GM23248 (cell line): Measurements from ENCODE around the gene TAX1BP3. TPM values are rescaled to one million over a fixed set of nuclear protein-coding genes. Genes with fewer than 3 reads are reported as not detected.
A peak's percentile ranks its signal among the peaks of the same experiment; 100 is the strongest.

ENCODE experiments used
- DNase-seq: peaks from one replicate; pipeline ENCODE4 v3.0.0-alpha.2; 2015
- H2AFZ ChIP-seq: fragments of 200-600 bp; sonication (generic); 2 replicates; pipeline ENCODE4 v1.6.1; 2016; ENCODE audit warnings: antibody characterized with exemption
- H3F3A ChIP-seq: fragments of 200-600 bp; sonication (generic); 2 replicates; pipeline ENCODE4 v1.6.1; 2016; ENCODE audit warnings: mild to moderate bottlenecking, antibody characterized with exemption, mixed run types; ENCODE audit not compliant: insufficient read depth
- H3K27ac ChIP-seq: fragments of 200-600 bp; sonication (generic); 2 replicates; pipeline ENCODE4 v1.5.1; 2016; ENCODE audit warnings: mild to moderate bottlenecking
- H3K27me3 ChIP-seq: fragments of 200-600 bp; sonication (generic); replicated peaks from 2 replicates; pipeline ENCODE4 v1.6.1; 2016; ENCODE audit warnings: mild to moderate bottlenecking; ENCODE audit not compliant: insufficient read depth
- H3K36me3 ChIP-seq: fragments of 200-600 bp; sonication (generic); 2 replicates; pipeline ENCODE4 v1.6.1; 2016; ENCODE audit warnings: low read depth, mild to moderate bottlenecking
- H3K4me1 ChIP-seq: fragments of 200-600 bp; sonication (generic); 2 replicates; pipeline ENCODE4 v1.6.1; 2016; ENCODE audit warnings: mild to moderate bottlenecking; ENCODE audit not compliant: insufficient read depth
- H3K4me2 ChIP-seq: fragments of 200-600 bp; sonication (generic); one replicate; pipeline ENCODE4 v1.6.1; 2016; ENCODE audit warnings: mild to moderate bottlenecking; ENCODE audit not compliant: unreplicated experiment
- H3K4me3 ChIP-seq: fragments of 200-600 bp; sonication (generic); 2 replicates; pipeline ENCODE4 v1.5.1; 2016; ENCODE audit warnings: mild to moderate bottlenecking
- H3K79me2 ChIP-seq: fragments of 200-600 bp; sonication (generic); 2 replicates; pipeline ENCODE4 v1.6.1; 2016; ENCODE audit warnings: mild to moderate bottlenecking; ENCODE audit not compliant: insufficient read depth
- H3K9ac ChIP-seq: fragments of 200-600 bp; sonication (generic); 2 replicates; pipeline ENCODE4 v1.6.1; 2016; ENCODE audit warnings: mild to moderate bottlenecking
- H3K9me2 ChIP-seq: fragments of 200-600 bp; sonication (generic); 2 replicates; pipeline ENCODE4 v1.6.1; 2016; ENCODE audit warnings: mixed run types, mild to moderate bottlenecking, moderate library complexity; ENCODE audit not compliant: insufficient read depth
- H3K9me3 ChIP-seq: fragments of 200-600 bp; sonication (generic); one replicate; pipeline ENCODE4 v1.6.1; 2017; ENCODE audit warnings: low read depth
- H4K20me1 ChIP-seq: fragments of 200-600 bp; sonication (generic); 2 replicates; pipeline ENCODE4 v1.6.0; 2016; ENCODE audit not compliant: insufficient read depth
- EZH2 ChIP-seq: fragments of 200-600 bp; sonication (generic); IDR thresholded peaks from 2 replicates; pipeline ENCODE4 v1.6.1; 2018; ENCODE audit warnings: antibody characterized with exemption, mild to moderate bottlenecking; ENCODE audit not compliant: insufficient read depth, poor library complexity, severe bottlenecking
- EZH2phosphoT487 ChIP-seq: fragments of 200-600 bp; sonication (generic); IDR thresholded peaks from 2 replicates; pipeline ENCODE4 v1.6.1; 2018; ENCODE audit warnings: antibody characterized with exemption, moderate library complexity, mild to moderate bottlenecking, low read depth; ENCODE audit not compliant: insufficient read depth
- WGBS, 2 experiments: methylation state at CpG; one replicate each; pipeline ENCODE4 v1.1.6; 2015 to 2017; ENCODE audit warnings: low lambda C conversion rate in 2 of 2, low coverage in 1 of 2; ENCODE audit errors: missing lambda C conversion rate in 2 of 2; 5-methylcytosine and 5-hydroxymethylcytosine counted together
- in situ Hi-C: fragments of 300-500 bp; cut with MboI; formaldehyde crosslinking; loops from 2 replicates; pipeline ENCODE4 v1.15.0; 2020
- polyA plus RNA-seq: library from polyadenylated mRNA; unstranded; fragments of >200 nt; fragmentation: Nextera tagmentation; extraction: Ambion mirVana; gene quantifications from 2 replicates; pipeline ENCODE4 v1.2.1, GENCODE V29; 2016
- total RNA-seq: library from RNA; depleted of rRNA; stranded (reverse); fragments of >200 nt; shearing (Covaris generic); gene quantifications from 2 replicates; pipeline ENCODE4 v1.2.3, GENCODE V29; 2014; rRNA removed

Gene TAX1BP3
- 270 and 418 TPM in 2 replicates for total RNA-seq
- 331 and 350 TPM in 2 replicates for polyA plus RNA-seq

DNA sequence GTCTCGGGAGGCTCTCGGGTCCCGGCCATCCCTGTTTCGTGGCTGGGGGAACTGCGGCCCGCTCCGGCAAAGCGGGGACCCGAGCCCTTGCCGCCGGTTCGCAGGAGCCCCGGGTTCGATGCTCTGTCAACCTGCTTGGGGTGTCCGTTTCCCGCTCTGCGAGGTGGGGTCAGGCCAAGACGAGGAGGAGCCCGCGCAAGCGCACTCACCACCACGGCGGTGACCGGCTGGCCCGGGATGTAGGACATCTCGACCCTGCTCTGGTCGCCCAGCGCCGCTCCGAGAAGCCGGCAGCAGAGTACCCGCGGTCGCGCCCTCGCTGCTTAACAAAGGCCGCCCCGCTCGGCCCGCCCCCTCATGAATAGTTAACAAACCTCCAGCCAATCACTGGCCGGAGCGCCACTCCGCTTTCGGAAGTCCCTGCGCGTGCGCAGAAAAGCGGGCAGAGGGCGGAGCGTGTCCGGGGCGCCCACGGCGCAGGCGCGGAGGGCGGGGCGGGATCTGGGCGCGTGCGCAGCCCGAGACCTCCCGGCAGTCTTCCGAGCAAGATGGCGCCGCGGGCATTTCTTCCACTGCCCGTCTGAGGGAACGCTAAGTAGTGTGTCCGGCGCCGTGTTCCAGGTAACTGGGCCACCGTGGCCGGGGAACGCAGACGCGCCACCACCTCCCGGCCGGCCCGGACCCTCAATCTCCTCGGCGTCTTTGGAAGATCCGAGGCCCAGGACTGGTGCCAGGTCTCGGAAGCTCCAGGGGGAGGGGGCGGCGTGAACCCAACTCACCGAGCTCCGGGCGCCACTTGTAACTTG lies at the start of gene TAX1BP3, which contains the start of gene EMC6:
Gene TAX1BP3, minus strand, starts transcription at position 300 of the 806 bp plus-strand sequence. Its CDS starts 52 bp downstream, at position 248.
Gene EMC6, plus strand, starts transcription at position 534 of the 806 bp plus-strand sequence. CDS start 335 bp downstream, outside the sequence.
- Histone ChIP-seq H3K79me2 (peaks cover 58% of the 10 kb centered on the region), H4K20me1 (no peaks in the 10 kb centered on the region), H3F3A (no peaks in the 10 kb centered on the region), H3K9ac (peak within 1 kb of the TSS; percentile 87), H3K9me2 (no peaks in the 10 kb centered on the region), H3K4me1 (peaks cover 16% of the 10 kb centered on the region), H3K4me3 (peak within 1 kb of the TSS; percentile 83), H3K27ac (peak within 1 kb of the TSS; percentile 81), H3K4me2 (peak within 1 kb of the TSS; percentile 97), H3K36me3 (no peaks in the 10 kb centered on the region), H3K9me3 (no peaks in the 10 kb centered on the region), H2AFZ (peak within 1 kb of the TSS; percentile 90), H3K27me3 (no peaks in the 10 kb centered on the region)
- in situ Hi-C loops: no loop called here
- DNase-seq: peak; percentile 100
- 0 to 1% methylated on average over 58 to 68 of the region's 89 CpGs for WGBS, 2 experiments
- no peak for TF ChIP-seq EZH2
- no peak for TF ChIP-seq EZH2phosphoT487

- Histone ChIP-seq H2AFZ (no peak overlapping the region), H3K27me3 (no peaks in the 10 kb centered on the region), H3K9me3 (no peaks in the 10 kb centered on the region), H3K4me2 (no peak overlapping the region), H3K9me2 (no peaks in the 10 kb centered on the region), H4K20me1 (no peaks in the 10 kb centered on the region), H3K79me2 (peaks cover 13% of the 10 kb centered on the region; the same call in 1 of the 2 replicates), H3K9ac (no peak overlapping the region), H3K4me1 (peaks cover 16% of the 10 kb centered on the region), H3K27ac (no peak overlapping the region), H3F3A (peaks cover 12% of the 10 kb centered on the region; the same call in 1 of the 2 replicates), H3K4me3 (no peak overlapping the region), H3K36me3 (peaks cover 41% of the 10 kb centered on the region)
- DNase-seq: no peak
- in situ Hi-C loops: no loop called here
- TF ChIP-seq EZH2phosphoT487 (no peak), EZH2 (no peak)
- WGBS, 2 experiments: 88 to 97% methylated on average over 8 of the region's 8 CpGs
Measured at GRCh38 chr17:3715296-3715695, 46.9 kb upstream of the TAX1BP3 start.

DNA sequence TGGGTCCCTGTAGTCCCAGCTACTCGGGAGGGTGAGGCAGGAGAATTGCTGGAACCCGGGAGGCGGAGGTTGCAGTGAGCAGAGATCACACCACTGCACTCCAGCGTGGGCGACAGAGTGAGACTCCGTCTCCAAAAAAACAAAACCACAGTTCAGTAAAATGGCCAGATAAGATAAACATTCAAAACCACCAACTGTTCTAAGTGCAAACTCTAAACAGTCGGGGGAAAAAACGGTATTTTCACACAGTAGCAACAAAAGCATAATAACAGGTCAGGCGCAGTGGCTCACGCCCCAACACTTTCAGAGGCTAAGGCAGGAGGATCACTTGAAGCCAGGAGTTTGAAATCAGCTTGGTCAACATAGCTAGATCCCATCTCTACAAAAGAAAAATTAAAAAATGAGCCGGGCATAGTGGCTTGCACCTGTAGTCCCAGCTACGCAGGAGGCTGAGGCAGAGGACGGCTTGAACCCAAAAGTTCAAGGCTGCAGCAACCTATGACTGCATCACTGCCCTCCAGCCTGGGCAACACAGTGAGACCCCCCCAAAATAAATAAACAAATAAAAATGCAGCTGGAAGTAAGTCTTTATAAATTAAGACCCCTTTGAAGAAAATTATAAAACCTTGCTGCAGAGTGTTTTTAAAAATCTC lies 44.6 kb upstream of the TAX1BP3 start:
- H3K4me3 ChIP-seq: no peak overlapping the region
- TF ChIP-seq EZH2phosphoT487 (no peak), EZH2 (no peak)
- 88% methylated on average over 13 of the region's 13 CpGs for WGBS, 2 experiments
- no peaks in the 10 kb centered on the region for H3K9me2 ChIP-seq
- no peak overlapping the region for H3K27ac ChIP-seq
- no peaks in the 10 kb centered on the region for H3K9me3 ChIP-seq
- H3K36me3 ChIP-seq: peaks cover 32% of the 10 kb centered on the region
- no peaks in the 10 kb centered on the region for H3K27me3 ChIP-seq
- H3K79me2 ChIP-seq: 0 out of 2 replicates have a peak, but pooled peaks cover 3% of the 10 kb centered on the region
- no peak for DNase-seq
- no peak overlapping the region for H3K9ac ChIP-seq
- H3K4me1 ChIP-seq: no peaks in the 10 kb centered on the region
- no peak overlapping the region for H3K4me2 ChIP-seq
- H2AFZ ChIP-seq: no peak overlapping the region
- H3F3A ChIP-seq: no peaks in the 10 kb centered on the region
- H4K20me1 ChIP-seq: no peaks in the 10 kb centered on the region
- in situ Hi-C loops: no loop called here

DNA sequence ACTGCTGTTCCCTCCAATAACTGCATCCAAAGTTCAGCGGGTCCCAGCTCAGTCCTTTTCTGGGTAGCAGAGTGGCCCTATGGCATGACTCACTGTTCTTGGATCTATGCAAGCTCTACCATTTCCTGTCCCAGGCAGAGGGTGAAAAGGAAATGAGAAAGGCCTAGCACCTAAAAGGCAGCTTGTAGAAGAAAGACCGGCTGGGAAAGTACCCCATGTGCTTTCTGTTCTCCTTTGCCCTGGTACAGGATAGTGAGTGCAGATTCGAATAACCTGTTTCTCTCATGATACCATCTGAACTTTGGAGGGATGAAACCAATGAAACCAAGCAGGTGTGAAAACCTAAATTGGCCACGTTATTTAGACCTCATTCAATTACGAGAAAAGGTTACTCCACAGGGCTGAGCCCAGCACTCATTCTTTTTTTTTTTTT lies 42.6 kb upstream of the TAX1BP3 start:
- WGBS, 2 experiments: 96 to 98% methylated on average over 5 of the region's 5 CpGs
- peak; percentile 43 for DNase-seq
- H3K36me3 ChIP-seq: peaks cover 13% of the 10 kb centered on the region
- H4K20me1 ChIP-seq: no peaks in the 10 kb centered on the region
- in situ Hi-C loops: no loop called here
- H3K4me3 ChIP-seq: no peak overlapping the region
- no peaks in the 10 kb centered on the region for H3K9me2 ChIP-seq
- no peaks in the 10 kb centered on the region for H3K27me3 ChIP-seq
- no peaks in the 10 kb centered on the region for H3K79me2 ChIP-seq
- no peak overlapping the region for H3K9ac ChIP-seq
- H3K27ac ChIP-seq: no peak overlapping the region
- H3F3A ChIP-seq: no peaks in the 10 kb centered on the region
- no peaks in the 10 kb centered on the region for H3K4me1 ChIP-seq
- H2AFZ ChIP-seq: no peak overlapping the region
- TF ChIP-seq EZH2phosphoT487 (no peak), EZH2 (no peak)
- no peak overlapping the region for H3K4me2 ChIP-seq
- no peaks in the 10 kb centered on the region for H3K9me3 ChIP-seq
